ENCODE results near the gene UGT1A7. TPM values are rescaled to one million over a fixed set of nuclear protein-coding genes. Genes with fewer than 3 reads are reported as not detected.
"Not testable (repeated sequence)": the region's sequence is repeated elsewhere in the genome, so short reads cannot be mapped to it uniquely, and the experiment has no call there.

UGT1A7 gene
- total RNA-seq, 1 donor from 2014 or later: not detected

DNA sequence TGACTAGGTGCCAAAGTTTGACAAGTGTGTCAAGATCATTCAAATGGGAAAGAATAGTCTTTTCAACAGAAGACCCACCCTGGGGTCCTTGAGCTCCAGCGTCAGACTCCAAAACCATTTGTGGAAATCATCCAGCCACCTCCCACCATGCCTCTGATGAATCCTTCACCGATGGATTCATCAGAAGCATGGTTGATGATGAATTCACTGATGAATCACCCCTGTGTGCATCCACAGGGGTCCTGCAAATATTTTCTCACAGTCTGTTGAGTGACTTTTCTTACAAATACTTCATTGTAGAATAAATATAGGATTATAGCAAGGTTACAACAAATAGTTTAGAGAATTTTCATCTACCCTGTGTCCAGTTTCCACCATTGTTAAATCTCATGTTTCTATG lies 5.7 kb upstream of the UGT1A7 start:
- intact Hi-C loops (cut with DNase I): no loop called here
- DNase-seq (no peak), ATAC-seq (ENCODE audit: poor library complexity) (no peak)

DNA sequence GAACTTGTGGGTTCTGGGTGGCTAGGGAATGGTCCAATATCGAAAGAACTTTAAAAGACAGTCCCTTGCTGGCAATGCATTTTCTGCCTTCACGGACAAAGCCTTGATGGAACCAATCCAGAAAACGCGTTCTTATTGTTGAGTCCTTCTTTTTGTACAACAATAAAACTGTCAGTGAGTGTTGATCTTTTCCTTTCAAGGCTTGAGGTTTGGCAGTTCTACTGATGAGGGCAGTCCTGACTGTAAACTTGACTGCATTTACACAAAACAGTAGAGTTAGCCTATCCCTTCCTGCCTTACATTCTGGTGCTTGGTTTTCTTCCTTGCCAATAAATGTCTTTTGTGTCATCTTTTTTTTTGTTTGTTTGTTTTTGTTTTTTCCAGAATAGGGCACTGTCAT lies 2.5 kb upstream of the UGT1A7 start:
- DNase-seq: no peak
- intact Hi-C loops (cut with DNase I): no loop called here
- ATAC-seq (ENCODE audit: poor library complexity): no peak

DNA sequence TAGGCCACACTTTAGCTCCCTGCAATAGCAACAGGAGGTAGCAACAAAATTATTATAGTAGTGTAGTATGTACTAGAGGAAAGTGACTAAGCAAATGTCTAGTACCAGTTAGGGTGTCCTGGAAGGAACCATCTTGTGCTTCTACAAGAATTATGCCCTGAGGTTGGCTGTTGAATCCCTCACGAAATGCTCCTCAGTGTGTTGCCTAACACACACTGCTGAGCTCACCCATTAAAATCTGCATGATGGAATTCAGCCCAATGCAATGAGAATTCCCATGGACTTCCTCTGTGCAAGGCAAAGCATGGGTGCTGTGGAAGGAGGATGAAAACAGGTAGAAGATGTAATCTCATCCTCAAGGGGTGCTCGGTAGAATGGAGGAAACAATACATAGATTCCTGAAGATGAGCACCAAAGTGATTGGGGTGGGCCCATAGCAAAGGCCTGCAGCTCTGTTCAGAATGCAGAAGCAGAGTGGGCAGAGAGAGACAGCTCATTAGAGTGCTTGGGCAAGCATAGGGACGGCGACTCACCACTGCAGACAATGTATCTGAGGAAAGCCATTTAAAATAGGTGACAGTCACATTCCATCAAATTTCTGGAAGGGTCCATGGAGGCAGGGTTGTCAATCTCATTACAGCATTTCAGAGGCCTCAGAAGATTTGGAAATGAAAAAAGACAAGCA lies 1.2 kb upstream of the UGT1A7 start:
- intact Hi-C loops (cut with DNase I): no loop called here
- ATAC-seq (ENCODE audit: poor library complexity): no peak
- DNase-seq: no peak

DNA sequence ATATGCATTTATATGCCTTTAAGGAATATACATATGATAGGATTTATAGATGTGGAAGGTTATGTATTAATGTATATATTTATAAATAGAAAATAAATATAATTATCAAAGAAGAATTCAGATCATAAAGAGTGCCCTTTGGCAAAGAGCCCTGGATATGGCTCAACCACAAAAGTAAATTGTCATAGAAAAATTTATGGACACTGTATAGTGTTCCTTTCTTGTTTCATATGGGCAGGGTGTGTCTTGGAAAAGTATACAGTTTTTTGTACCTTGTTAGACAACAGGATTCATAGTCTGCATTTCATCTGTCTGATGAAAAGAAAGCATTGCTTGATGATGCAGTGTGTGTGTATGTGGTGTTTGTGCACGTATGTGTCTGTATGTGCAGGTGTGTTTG lies 2.9 kb downstream of the UGT1A7 start:
- intact Hi-C loops (cut with DNase I): no loop called here

DNA sequence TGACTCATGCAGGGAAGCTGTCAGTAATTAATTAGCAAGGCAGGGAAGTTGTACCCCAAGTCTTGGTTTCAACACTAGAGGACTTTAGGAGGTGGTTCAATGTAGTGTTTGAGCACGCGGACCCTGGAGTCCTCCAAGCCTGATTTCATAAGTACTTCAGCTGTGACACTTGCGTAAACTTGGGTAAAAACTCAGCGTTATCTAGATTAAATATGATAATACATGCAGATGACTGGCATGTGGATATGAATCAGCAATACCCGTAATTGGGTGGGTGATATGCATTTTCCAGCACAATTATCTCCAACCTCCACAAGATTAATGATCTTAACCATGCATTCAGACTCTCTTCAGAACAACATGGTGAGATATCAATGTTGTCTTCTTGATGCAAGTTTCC lies 5.2 kb downstream of the UGT1A7 start:
- intact Hi-C loops (cut with DNase I): no loop called here
- no peak for ATAC-seq (ENCODE audit: poor library complexity)
- DNase-seq: no peak

More for the DNA sequence above, 2.9 kb downstream of the UGT1A7 start:
- ATAC-seq (ENCODE audit: poor library complexity): no peak
- DNase-seq: no peak

DNA sequence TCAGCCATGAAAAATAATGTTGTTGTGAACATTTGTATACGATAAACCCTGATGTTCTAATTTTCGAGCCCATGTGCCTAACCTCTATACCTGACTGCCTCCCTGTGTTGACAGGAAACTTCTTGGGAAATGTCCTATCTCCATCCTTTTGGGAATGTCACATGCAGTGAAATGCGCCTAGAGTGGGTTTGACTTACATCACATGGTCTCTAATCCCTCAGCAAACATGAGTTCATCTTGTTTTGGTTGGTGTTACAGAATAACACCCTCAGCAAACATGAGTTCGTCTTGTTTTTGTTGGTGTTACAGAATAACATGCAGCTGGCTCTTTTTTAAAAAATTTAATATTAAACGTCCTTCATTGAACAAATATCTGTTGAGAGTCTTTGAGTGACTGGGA lies 6.6 kb downstream of the UGT1A7 start:
- intact Hi-C loops (cut with DNase I): no loop called here
- DNase-seq: no peak
- ATAC-seq (ENCODE audit: poor library complexity): no peak

DNA sequence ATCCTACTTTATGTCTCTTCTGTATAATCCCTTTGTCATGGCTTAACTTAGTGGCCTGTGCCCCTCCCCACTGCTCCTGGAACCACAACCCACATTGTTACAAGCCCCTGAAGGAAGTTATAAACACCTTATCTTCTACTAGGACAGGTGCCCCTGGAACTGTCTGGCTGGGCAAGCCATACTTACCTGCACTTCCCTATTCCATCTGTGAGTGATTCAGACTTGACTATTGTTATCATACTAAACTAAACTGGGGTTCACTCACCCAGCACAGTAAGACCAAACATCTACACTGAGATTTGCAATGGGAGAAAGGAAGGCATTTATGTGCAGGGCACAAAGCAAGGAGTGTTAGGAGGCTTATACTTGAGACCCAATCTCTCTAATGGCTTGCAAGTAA lies 7.3 kb downstream of the UGT1A7 start:
- ATAC-seq (ENCODE audit: poor library complexity) (no peak), DNase-seq (no peak)
- intact Hi-C loops (cut with DNase I): no loop called here

DNA sequence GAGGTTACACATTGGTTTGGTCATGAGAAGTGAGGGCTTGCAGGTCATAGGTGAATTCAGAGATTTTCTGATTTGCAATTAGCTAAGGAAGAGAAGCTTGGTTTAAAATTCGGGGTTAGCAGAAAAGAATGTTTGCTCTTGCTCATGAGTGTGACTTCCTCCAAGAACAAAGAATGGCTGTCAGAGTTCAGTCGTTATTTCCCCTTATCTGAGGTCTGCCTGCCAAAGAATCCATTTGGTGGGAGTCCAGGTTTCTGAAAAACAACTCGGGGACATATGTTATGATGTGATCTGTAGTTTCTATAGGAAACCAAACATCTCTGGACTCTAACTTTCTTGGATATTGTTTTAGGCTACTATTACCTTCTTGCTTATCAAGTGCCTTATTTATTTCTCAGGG lies 7.8 kb downstream of the UGT1A7 start:
- intact Hi-C loops (cut with DNase I): no loop called here
- DNase-seq (no peak), ATAC-seq (ENCODE audit: poor library complexity) (no peak)

DNA sequence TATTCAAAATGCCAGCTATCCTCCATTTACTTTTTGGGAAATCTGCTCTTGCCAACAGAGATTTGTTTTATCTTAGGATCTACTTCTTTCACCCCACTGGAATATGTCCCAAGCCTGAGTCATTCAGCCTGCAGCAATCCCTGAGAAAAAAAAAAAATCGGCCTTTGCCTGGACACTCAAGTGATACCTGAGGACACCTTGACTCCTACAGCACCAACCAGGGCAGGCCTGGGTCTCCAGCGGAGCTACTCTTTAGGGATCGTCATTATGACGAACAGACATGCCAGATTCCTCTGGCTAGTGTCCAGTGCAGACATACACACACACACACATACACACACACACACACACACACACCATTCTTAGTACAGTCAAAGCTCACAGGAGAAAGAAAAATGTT lies 8.7 kb downstream of the UGT1A7 start:
- ATAC-seq (ENCODE audit: poor library complexity) (no peak), DNase-seq (no peak)
- intact Hi-C loops (cut with DNase I): no loop called here

DNA sequence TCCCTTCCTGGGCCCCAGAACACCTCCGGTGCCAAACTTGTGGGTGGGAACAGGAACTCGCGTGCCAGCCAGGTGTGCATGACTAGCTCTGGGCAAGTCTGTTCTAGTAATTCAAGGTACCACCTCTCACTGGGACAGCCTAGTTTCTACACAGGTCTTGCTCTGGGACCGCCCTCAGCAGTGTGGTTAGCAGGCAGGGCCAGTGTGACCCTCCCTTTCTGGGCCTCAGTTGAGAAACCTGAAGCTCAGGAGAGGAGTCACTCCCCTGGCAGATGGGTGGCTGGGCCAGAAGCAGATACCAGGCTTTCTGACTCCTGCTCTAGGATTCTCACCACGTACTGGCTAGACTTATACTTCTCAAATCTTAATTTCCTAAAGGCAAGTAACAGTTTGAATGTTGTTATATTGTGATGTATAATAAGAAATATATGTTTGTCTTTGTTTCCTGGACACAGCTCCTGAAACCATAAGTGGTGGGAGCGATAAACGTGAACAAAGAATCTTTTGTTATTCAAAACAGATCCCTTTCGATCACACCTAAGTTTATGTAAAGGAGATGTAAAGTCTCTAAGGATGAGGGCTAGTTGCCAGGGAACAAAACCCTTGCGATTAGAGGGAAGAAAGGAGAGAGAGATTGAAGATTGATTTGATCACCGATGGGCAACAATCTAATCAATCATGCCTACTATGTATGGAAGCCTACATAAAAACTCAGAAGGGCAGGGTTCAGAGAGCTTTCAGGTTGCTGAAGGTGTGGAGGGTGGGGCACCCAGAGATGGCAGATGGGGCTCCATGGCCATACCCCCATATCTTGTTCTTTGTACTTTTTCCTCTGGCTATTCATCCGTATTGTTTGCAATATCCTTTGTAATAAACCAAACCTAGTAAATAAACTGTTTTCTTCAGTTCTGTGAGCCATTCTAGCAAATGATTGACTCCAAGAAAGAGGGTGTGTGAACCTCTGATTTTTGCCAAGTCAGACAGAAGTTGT lies 10.0 kb downstream of the UGT1A7 start:
- ATAC-seq (ENCODE audit: poor library complexity): no peak
- intact Hi-C loops (cut with DNase I): no loop called here
- no peak for DNase-seq

DNA sequence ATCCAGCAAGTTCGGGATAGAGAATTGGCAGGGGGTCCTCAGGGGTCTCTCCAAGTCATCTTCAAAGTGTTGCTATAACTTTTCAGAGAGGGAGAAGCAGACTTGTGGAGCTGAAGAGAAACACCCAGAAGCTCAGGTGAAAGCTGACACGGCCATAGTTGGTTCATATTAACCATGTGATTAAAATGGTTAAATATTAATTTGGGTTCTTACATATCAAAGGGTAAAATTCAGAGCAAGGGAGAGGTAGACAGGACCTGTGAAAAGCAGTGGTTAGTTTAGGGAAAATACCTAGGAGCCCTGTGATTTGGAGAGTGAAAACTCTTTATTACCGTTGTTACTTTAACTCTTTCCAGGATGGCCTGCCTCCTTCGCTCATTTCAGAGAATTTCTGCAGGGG lies 10.9 kb downstream of the UGT1A7 start, which contains the start of gene UGT1A6:
UGT1A6 (plus strand) TSS at position 243 of the 400 bp plus-strand sequence; CDS start at position 358, 115 bp downstream.
- intact Hi-C loops (cut with DNase I): no loop called here
- ATAC-seq (ENCODE audit: poor library complexity) (no peak), DNase-seq (no peak)

DNA sequence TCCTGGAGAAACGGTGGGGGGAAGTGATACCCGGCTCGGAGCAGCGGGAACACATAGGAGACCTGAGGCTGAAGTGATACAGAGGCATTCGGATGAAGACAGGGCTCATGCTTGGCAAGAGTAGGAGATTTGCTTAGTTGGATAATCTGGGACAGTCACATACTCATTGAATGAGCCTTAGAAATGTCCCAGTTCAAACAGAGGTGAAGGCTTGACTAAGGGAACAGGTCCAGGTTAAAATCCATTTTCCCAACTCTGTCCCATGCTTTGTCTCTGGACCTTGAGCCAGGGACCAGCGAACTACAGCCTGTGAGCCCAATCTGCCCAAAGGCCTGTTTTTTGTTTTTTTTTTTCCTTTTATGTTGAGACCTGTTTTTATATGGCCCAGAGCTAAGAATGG lies 12.3 kb downstream of the UGT1A7 start:
- DNase-seq: no peak
- intact Hi-C loops (cut with DNase I): no loop called here
- no peak for ATAC-seq (ENCODE audit: poor library complexity)

DNA sequence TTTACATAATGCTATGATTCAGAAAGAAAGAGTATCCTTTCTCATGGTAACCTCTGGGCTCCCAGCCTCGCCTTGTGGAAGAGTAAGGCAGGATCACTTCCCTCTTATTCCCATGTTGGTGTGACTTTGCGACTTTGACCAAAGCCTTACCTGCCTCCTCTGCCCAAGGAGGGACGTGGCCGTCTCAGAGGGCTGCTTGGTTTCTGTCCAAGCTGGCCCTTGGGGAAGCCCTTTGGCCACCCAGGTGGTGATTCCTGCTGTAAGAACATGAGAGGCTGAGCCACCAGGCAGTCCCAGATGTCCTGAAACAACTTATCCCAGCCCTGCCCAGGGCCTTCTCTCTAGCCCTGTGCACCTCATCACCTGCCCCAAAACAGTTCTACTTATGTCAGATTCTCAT lies 17.0 kb downstream of the UGT1A7 start:
- intact Hi-C loops (cut with DNase I): no loop called here
- no peak for ATAC-seq (ENCODE audit: poor library complexity)
- no peak for DNase-seq

DNA sequence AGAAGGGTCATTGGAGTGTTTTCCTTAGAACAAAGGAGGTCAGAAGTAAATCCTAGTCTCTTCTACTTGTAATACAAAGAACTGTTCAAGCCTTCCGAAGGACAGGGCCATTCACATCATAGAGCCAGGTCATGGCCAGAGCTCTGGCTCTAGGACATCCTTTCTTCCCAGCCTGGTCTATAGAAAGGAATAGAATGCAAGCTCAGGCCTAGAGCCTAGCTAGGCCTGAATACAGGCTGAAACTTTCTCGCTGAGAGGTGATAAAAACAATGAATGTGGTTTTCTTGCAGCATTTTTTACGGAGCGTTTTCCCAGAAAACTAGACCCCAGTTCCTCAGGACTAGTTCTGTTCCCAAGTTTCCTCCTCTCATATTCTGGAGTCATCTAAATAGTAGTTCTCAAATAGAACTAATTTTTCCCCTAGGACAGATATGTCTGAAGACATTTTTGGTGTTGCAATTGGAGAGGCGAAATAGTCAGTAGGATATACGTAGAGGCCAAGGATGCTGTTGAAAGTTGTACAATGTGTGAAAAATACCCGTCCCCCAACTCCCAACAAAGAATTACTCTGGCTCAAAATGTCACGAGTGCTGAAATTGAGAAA lies 17.8 kb downstream of the UGT1A7 start:
- DNase-seq: no peak
- intact Hi-C loops (cut with DNase I): no loop called here
- ATAC-seq (ENCODE audit: poor library complexity): no peak

DNA sequence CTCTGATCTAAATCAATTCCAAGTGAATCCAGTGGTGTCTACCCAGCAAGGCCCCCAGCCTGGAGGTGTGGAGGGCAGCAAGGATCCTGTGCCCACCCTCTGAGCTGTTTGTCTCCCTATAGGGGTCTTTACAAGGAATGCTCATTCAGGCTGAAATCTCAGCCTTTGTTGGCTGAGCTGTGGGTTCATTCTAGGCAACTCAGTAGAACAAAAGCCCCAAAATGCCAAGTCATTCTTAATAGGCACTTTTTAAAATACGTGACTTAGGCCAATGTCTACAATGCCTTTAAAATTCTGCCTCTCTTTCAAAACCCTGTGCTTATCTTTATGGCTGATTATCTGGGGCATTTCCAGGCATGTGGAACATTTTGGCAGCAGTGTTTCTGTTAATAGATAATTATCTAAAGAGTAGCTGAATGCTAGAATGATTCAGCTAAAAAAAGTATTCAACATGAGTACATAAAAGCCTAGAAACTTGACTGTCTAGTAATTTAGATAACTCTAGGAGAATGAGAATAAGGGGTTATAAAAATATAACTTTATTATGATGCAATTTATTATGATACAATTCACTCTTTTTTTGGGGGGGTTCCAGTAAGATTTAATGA lies 18.4 kb downstream of the UGT1A7 start:
- ATAC-seq (ENCODE audit: poor library complexity) (no peak), DNase-seq (no peak)
- intact Hi-C loops (cut with DNase I): no loop called here

DNA sequence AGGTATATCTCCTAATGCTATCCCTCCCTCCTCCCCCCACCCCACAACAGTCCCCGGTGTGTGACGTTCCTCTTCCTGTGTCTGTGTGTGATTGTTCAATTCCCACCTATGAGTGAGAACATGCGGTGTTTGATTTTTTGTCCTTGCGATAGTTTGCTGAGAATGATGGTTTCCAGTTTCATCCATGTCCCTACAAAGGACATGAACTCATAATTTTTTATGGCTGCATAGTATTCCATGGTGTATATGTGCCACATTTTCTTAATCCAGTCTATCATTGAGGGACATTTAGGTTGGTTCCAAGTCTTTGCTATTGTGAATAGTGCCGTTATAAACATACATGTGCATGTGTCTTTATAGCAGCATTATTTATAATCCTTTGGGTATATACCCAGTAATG lies 19.1 kb downstream of the UGT1A7 start:
- ATAC-seq (ENCODE audit: poor library complexity): not testable (repeated sequence)

DNA sequence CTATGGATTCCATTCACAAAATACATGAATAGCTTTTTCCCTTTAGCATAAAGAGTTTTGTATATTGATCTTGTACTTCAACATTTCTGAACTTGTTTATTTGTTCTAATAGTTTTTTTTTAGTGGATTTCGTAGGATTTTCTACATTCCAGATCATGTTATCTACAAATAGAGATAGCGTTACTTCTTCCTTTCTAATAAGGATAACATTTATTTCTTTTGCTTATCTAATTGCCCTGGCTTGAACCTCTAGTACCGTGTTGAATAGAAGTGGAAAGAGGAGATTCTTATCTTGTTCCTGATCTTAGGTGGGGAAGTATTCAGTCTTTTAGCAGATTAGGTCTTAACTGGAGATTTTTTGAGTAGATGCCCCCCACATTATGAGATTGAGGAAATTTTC lies 20.5 kb downstream of the UGT1A7 start:
- intact Hi-C loops (cut with DNase I): no loop called here
- DNase-seq: no peak
- no peak for ATAC-seq (ENCODE audit: poor library complexity)

More for the DNA sequence above, 19.1 kb downstream of the UGT1A7 start:
- DNase-seq; intact Hi-C loops (cut with DNase I): not testable (repeated sequence)

DNA sequence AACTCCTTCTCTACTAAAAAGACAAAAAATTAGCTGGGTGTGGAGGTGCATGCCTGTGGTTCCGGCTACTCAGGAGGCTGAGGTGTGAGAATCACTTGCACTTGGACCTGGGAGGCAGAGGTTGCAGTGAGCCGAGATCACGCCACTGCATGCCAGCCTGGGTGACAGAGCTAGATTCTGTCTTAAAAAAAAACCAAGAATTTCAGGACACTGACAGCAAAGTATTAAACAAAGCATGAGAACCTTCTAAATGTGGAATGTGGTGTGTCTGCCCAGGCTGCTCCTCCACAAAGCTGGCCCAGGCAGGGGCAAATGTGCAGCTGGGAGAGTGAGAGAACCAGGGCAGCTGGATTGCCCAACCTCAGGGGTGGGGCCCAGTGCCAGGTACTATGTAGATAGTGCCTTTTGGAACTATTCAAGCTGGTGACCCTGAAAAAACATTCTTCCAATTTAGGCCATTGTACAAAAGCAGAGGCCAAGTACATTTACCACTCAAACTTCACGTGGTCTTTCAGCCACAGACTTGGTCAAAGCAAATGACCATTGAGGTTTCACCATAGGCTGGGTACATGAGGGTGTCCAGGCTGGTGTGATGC lies 24.3 kb downstream of the UGT1A7 start:
- ATAC-seq (ENCODE audit: poor library complexity) (no peak), DNase-seq (no peak)
- intact Hi-C loops (cut with DNase I): no loop called here

DNA sequence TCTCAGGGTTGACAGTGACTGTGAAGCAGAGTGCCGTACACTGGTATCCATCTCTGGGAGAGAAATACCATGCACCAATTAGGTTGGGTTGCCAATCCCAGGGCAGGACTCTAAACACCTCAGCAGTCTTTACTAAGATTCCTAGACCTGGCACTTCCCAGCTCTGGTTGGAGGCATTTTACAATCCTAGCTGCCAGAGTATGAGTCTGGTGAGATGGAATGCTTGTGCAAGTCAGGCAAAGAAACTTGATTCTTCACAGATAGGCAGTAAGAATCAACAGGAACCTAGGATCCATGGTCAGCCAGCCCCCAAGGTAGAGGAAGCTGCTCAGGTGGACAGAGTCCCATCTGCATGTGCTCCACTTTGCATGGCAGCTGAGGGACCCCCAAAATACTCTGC lies 25.0 kb downstream of the UGT1A7 start:
- intact Hi-C loops (cut with DNase I): no loop called here
- ATAC-seq (ENCODE audit: poor library complexity) (no peak), DNase-seq (no peak)

Data from Right ventricle myocardium superior (tissue), 1 donor.